ENCODE data around the gene IL1A.

Gene IL1A

DNA sequence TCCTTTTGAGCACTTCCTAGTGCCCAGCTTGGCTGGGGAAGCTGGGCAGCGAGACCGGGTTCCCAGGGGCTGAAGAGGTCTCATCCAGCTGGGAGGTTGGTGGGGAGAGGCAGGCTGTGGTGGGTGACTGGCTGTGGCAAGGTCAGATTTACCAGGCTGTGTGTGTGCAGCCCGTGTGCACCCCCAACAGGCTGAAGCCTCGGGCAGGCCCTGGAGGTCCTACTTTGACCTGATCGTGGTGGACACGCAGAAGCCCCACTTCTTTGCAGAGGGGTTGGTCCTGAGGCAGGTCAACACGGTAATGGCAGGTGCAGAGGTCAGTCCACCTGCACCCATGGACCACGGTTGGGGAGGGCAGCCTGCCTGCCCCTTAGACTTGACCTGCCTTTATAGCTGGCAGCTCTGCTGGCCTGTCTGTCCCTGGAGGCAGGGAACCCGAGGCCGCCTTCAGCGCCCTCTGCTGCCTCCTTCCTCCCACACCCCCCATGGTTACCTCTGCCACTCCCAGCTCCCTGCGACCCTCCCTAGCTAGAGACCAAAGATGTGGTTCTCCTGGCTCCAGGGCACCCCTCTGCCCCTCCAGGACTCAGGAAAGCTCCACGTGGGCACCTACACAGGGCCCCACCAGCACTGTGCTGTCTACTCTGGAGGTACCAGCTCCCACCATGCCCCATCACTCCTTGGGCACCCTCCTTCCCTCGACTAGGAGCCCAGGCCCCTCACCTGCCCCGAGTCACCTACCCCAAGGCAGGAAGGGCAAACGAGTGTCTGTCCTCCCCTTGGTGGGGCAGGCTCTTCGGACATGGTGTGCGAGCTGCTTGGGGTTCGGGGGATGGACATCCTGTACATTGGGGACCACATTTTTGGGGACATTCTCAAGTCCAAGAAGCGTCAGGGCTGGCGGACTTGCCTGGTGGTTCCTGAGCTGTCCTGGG, 59.4 kb downstream of the IL1A start:
- ChIA-PET CTCF (interaction anchor here (0.5 to 4.9 kb wide), 11 partner anchors 12 to 160 kb away, joined by 3 to 92 read pairs (median 4); partner anchors contain the start of gene SLC20A1), POLR2A (interaction anchor here (1.6 to 2.5 kb wide), 3 partner anchors 78 to 141 kb away, joined by 5 to 8 read pairs (median 5); partner anchors contain the start of genes CHCHD5 and SLC20A1)
- DNase-seq (ENCODE audit: extremely low spot score), result peak; percentile 31
- no peak for TF ChIP-seq TARDBP (IDR thresholded peaks at IDR 0.05)
- TF ChIP-seq SP1 (IDR thresholded peaks at IDR 0.05), result no peak
- no peak for TF ChIP-seq SUZ12 (IDR thresholded peaks at IDR 0.05)
- TF ChIP-seq ARNT (IDR thresholded peaks at IDR 0.05), result no peak
- TF ChIP-seq HDGF (IDR thresholded peaks at IDR 0.05; ENCODE audit: borderline replicate concordance), result no peak
- no peak for TF ChIP-seq CTBP1 (IDR thresholded peaks at IDR 0.05; ENCODE audit: borderline replicate concordance)
- TF ChIP-seq ZNF384 (IDR thresholded peaks at IDR 0.05), result no peak
- TF ChIP-seq LEF1 (IDR thresholded peaks at IDR 0.05; ENCODE audit: borderline replicate concordance), result no peak
- TF ChIP-seq BHLHE40 (IDR thresholded peaks at IDR 0.05; ENCODE audit: borderline replicate concordance), result no peak
- TF ChIP-seq FOXA1 (IDR thresholded peaks at IDR 0.05), result no peak
- no peak for TF ChIP-seq ELF4 (IDR thresholded peaks at IDR 0.05)
- TF ChIP-seq, protein P1, sequence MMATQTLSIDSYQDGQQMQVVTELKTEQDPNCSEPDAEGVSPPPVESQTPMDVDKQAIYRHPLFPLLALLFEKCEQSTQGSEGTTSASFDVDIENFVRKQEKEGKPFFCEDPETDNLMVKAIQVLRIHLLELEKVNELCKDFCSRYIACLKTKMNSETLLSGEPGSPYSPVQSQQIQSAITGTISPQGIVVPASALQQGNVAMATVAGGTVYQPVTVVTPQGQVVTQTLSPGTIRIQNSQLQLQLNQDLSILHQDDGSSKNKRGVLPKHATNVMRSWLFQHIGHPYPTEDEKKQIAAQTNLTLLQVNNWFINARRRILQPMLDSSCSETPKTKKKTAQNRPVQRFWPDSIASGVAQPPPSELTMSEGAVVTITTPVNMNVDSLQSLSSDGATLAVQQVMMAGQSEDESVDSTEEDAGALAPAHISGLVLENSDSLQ (IDR thresholded peaks at IDR 0.05), result no peak
- no peak for TF ChIP-seq FOXM1 (IDR thresholded peaks at IDR 0.05; ENCODE audit: borderline replicate concordance)
- no peak for TF ChIP-seq NFRKB (IDR thresholded peaks at IDR 0.05)
- TF ChIP-seq L3MBTL2 (conservative IDR thresholded peaks at IDR 0.05), result no peak
- TF ChIP-seq FOXK2 (IDR thresholded peaks at IDR 0.05), result no peak

DNA sequence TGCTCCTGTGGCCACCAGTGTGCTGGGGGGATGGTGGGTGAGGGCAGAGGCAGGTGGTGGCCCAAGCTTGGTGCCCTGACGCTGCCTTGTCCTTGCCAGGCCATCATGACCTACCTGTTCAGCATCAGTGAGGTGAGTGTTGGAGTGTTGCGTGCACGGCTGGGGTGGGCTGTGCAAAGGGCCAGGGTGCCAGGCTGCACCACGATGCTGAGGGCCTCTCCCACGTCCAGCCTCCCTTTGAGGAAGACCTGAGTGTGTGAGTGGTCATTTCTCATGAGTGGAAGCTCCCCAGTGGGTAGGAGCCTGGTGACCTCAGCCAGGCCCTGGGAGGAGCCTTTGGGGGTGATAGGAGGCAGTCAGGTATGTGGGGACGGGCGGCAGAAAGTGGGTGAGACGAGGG, 60.3 kb downstream of the IL1A start:
- no peak for DNase-seq (ENCODE audit: extremely low spot score)
- POLR2A ChIA-PET, result interaction anchor here (1.6 to 2.5 kb wide), 2 partner anchors 79 to 140 kb away, joined by 5 to 8 read pairs; partner anchors contain the start of genes CHCHD5 and SLC20A1
- CTCF ChIA-PET, result interaction anchor here (0.8 to 4.9 kb wide), 4 partner anchors 11 to 97 kb away, joined by 3 to 92 read pairs (median 4); no protein-coding TSS in a partner anchor
- TF ChIP-seq FOXK2 (IDR thresholded peaks at IDR 0.05) (no peak), CTBP1 (IDR thresholded peaks at IDR 0.05; ENCODE audit: borderline replicate concordance) (no peak), FOXA1 (IDR thresholded peaks at IDR 0.05) (no peak), SUZ12 (IDR thresholded peaks at IDR 0.05) (no peak), SP1 (IDR thresholded peaks at IDR 0.05) (no peak), ARNT (IDR thresholded peaks at IDR 0.05) (no peak), ELF4 (IDR thresholded peaks at IDR 0.05) (no peak), L3MBTL2 (conservative IDR thresholded peaks at IDR 0.05) (no peak), HDGF (IDR thresholded peaks at IDR 0.05; ENCODE audit: borderline replicate concordance) (no peak), TARDBP (IDR thresholded peaks at IDR 0.05) (no peak), NFRKB (IDR thresholded peaks at IDR 0.05) (no peak), FOXM1 (IDR thresholded peaks at IDR 0.05; ENCODE audit: borderline replicate concordance) (no peak), LEF1 (IDR thresholded peaks at IDR 0.05; ENCODE audit: borderline replicate concordance) (no peak), ZNF384 (IDR thresholded peaks at IDR 0.05) (no peak), BHLHE40 (IDR thresholded peaks at IDR 0.05; ENCODE audit: borderline replicate concordance) (no peak)
- TF ChIP-seq, protein P1 (IDR thresholded peaks at IDR 0.05), result no peak
